Measurements from ENCODE around the gene CENATAC. TPM values are rescaled to one million over a fixed set of nuclear protein-coding genes. Genes with fewer than 3 reads are reported as not detected.

CENATAC gene
- total RNA-seq, 1 experiment from 2014 or later, result 55.2 TPM

GRCh38 chr11:118996926-118997626 lies 862 bp upstream of the CENATAC start:
- no peaks in the 10 kb centered on the region; the same call in 1 of the 2 replicates for H3K79me2 ChIP-seq (ENCODE audit: insufficient read depth, low read length)
- DNase-seq, result peak; percentile 40
- H3K36me3 Mint-ChIP-seq (ENCODE audit: insufficient read depth in 1 of 3, low read depth in 3 of 3), result peaks cover 34 to 70% (median 53%) of the 10 kb centered on the region in 3 experiments

More at GRCh38 chr11:118996926-118997626, 862 bp upstream of the CENATAC start:
- Histone ChIP-seq H3K23ac (ENCODE audit: insufficient read length, low read depth, low read length) (no peak overlapping the region), H3K4me2 (ENCODE audit: insufficient read depth, insufficient read length, low read length) (peak overlapping the region; percentile 68), H3K23me2 (ENCODE audit: insufficient read length, low read depth, low read length, poor library complexity, severe bottlenecking) (peaks cover 11% of the 10 kb centered on the region), H3K18ac (ENCODE audit: insufficient read length, low read depth, low read length) (no peak overlapping the region), H2BK15ac (ENCODE audit: low read depth, low read length) (no peak overlapping the region), H3K9ac (ENCODE audit: extremely low read depth, insufficient read length, low read length) (peak overlapping the region; percentile 41), H2BK12ac (ENCODE audit: insufficient read length, low read depth, low read length) (no peak overlapping the region), H4K8ac (replicated peaks; ENCODE audit: insufficient read length, low read depth, low read length) (no peak overlapping the region), H3K56ac (ENCODE audit: insufficient read length, low read depth, low read length) (no peak overlapping the region), H4K5ac (ENCODE audit: insufficient read length, low read depth, low read length) (no peak overlapping the region), H3K9me3 (ENCODE audit: control insufficient read depth, low read depth, low read length) (no peaks in the 10 kb centered on the region), H3K79me1 (ENCODE audit: insufficient read depth, low read depth, low read length, poor library complexity, severe bottlenecking) (no peaks in the 10 kb centered on the region), H3K27me3 (ENCODE audit: insufficient read depth, low read length) (no peaks in the 10 kb centered on the region), H2AFZ (ENCODE audit: low read length) (no peak overlapping the region), H2BK120ac (ENCODE audit: low read depth, low read length, poor library complexity, severe bottlenecking) (no peak overlapping the region), H3K14ac (ENCODE audit: insufficient read depth, low read length) (no peak overlapping the region), H3T11ph (ENCODE audit: low read length) (no peak overlapping the region), H4K20me1 (ENCODE audit: control insufficient read depth, insufficient read depth, insufficient read length) (no peaks in the 10 kb centered on the region), H4K91ac (ENCODE audit: insufficient read length, low read depth, low read length) (no peak overlapping the region), H3K4me1 (ENCODE audit: insufficient read depth, low read length) (no peaks in the 10 kb centered on the region), H2BK5ac (ENCODE audit: insufficient read length, low read length) (no peak overlapping the region), H3K27ac (ENCODE audit: insufficient read length, low read depth, low read length) (no peak overlapping the region), H2AK5ac (ENCODE audit: insufficient read length, low read length) (no peak overlapping the region), H2BK20ac (ENCODE audit: low read depth, low read length, poor library complexity, severe bottlenecking) (no peak overlapping the region), H3K4ac (ENCODE audit: low read depth, low read length) (no peak overlapping the region)
- Mint-ChIP-seq H3K27me3 (ENCODE audit: low read depth) (no peaks in the 10 kb centered on the region), H3K4me3 (peak overlapping the region; percentile 95 to 99), H3K9me3 (peaks cover 9 to 11% of the 10 kb centered on the region in 2 experiments), H3K27ac (peak overlapping the region; percentile 74 to 97 (median 83); a peak in 6 of 7 replicates), H3K4me1 (peaks cover 17 to 18% of the 10 kb centered on the region in 2 experiments)
- no CpG with 5 or more reads among the region's 22 CpGs for WGBS (ENCODE audit: extremely low coverage, insufficient read length, low lambda C conversion rate)
- peak; percentile 51; the same call in 2 of the 3 replicates for TF ChIP-seq CTCF (conservative IDR thresholded peaks at IDR 0.05)
